GM21423 (cell line): ENCODE measurements around the gene ART4.

Source experiments
- ATAC-seq: cut with Tn5 transposase; IDR thresholded peaks from one replicate; pipeline ENCODE4 v1.9.1; 2021; ENCODE audit warnings: mild to moderate bottlenecking, moderate library complexity; ENCODE audit not compliant: unreplicated experiment

The ART4 gene

GRCh38 chr12:14811486-14811885 lies 31.8 kb downstream of the ART4 start:
- ATAC-seq, result no peak

GRCh38 chr12:14810953-14811483 lies 32.3 kb downstream of the ART4 start:
- ATAC-seq, result no peak

GRCh38 chr12:14810167-14810952 lies 33.0 kb downstream of the ART4 start:
- no peak for ATAC-seq

- ATAC-seq, result peak; percentile 16
These were observed 39.5 kb downstream of the ART4 start for GRCh38 chr12:14803830-14804160.

- ATAC-seq, result peak; percentile 99
These were observed 40.1 kb downstream of the ART4 start, which contains the start of the genes C12orf60 and WBP11 for GRCh38 chr12:14803011-14803829. Gene C12orf60 (plus strand): TSS chr12:14803670. CDS start chr12:14822936, 19,266 bp downstream. Gene WBP11 (minus strand): TSS chr12:14803478. CDS start chr12:14801383, 2,095 bp downstream.

GRCh38 chr12:14802721-14803010 lies 40.7 kb downstream of the ART4 start:
- ATAC-seq, result no peak

GRCh38 chr12:14802247-14802646 lies 41.1 kb downstream of the ART4 start:
- ATAC-seq, result no peak

- ATAC-seq, result no peak
These were observed 48.3 kb downstream of the ART4 start for GRCh38 chr12:14795028-14795448.

- no peak for ATAC-seq
These were observed 57.8 kb downstream of the ART4 start for GRCh38 chr12:14785568-14785967.

- ATAC-seq, result no peak
These were observed 58.9 kb downstream of the ART4 start for GRCh38 chr12:14784471-14784870.

- peak; percentile 49 for ATAC-seq
These were observed 60.6 kb downstream of the ART4 start for GRCh38 chr12:14782756-14783155.

- ATAC-seq, result no peak
These were observed 61.8 kb downstream of the ART4 start for GRCh38 chr12:14781563-14781962.

GRCh38 chr12:14780859-14781258 lies 62.5 kb downstream of the ART4 start:
- ATAC-seq, result no peak

GRCh38 chr12:14779834-14780233 lies 63.5 kb downstream of the ART4 start:
- ATAC-seq, result no peak

- ATAC-seq, result no peak
These were observed 66.1 kb downstream of the ART4 start for GRCh38 chr12:14777271-14777670.

- ATAC-seq, result no peak
These were observed 66.9 kb downstream of the ART4 start for GRCh38 chr12:14776236-14776961.

- ATAC-seq, result no peak
These were observed 67.7 kb downstream of the ART4 start for GRCh38 chr12:14775636-14775980.
